T-helper 1 cell treated with Interleukin-12 subunit alpha and Interleukin-12 subunit beta and Interleukin-4 antibody, amounts not matched to agents 30 ng/mL and 1 ng/mL, for 36 hours (primary cell): ENCODE results near the gene CTDNEP1. TPM values are rescaled to one million over a fixed set of nuclear protein-coding genes. Genes with fewer than 3 reads are reported as not detected.

Source experiments
- intact Hi-C: fragments of 100-400 bp; cut with micrococcal nuclease; formaldehyde crosslinking; loops from one replicate; pipeline ENCODE4 v1.15.1; 2024
- total RNA-seq: library from RNA; stranded (reverse); gene quantifications from 2 replicates; pipeline ENCODE4 v1.2.3, GENCODE V29; 2022

The CTDNEP1 gene
- total RNA-seq, 1 donor from 2014 or later, result 167 TPM

- intact Hi-C loops, result loop anchor here (10.0 kb wide), 1 partner anchor 591 kb away; the partner anchor contains the start of genes KIAA0753 and TXNDC17
These were observed 15.6 kb downstream of the CTDNEP1 start for GRCh38 chr17:7235693-7236665.

GRCh38 chr17:7234083-7234951, 17.2 kb downstream of the CTDNEP1 start, which contains the start of gene DVL2:
Gene DVL2, minus strand, starts transcription at chr17:7234517. Its CDS starts 255 bp downstream, at chr17:7234262.
- intact Hi-C loops, result loop anchor here (1.0 to 10.0 kb wide), 4 partner anchors 15 to 590 kb away; partner anchors contain the start of genes ACADVL, DLG4, EIF5A and KIAA0753

GRCh38 chr17:7233701-7234082, 17.8 kb downstream of the CTDNEP1 start:
- intact Hi-C loops, result loop anchor here (1.0 to 10.0 kb wide), 4 partner anchors 14 to 589 kb away; partner anchors contain the start of genes ACADVL, DLG4, EIF5A and KIAA0753

- intact Hi-C loops, result loop anchor here (10.0 kb wide), 1 partner anchor 587 kb away; the partner anchor contains the start of genes KIAA0753 and TXNDC17
These were observed 19.4 kb downstream of the CTDNEP1 start for GRCh38 chr17:7232114-7232513.

GRCh38 chr17:7229504-7229903, 22.0 kb downstream of the CTDNEP1 start:
- intact Hi-C loops, result no loop called here

- intact Hi-C loops, result no loop called here
These were observed 22.6 kb downstream of the CTDNEP1 start for GRCh38 chr17:7228920-7229319.

GRCh38 chr17:7226721-7227710, 24.5 kb downstream of the CTDNEP1 start:
- intact Hi-C loops, result no loop called here

- intact Hi-C loops, result no loop called here
These were observed 25.7 kb downstream of the CTDNEP1 start for GRCh38 chr17:7225711-7226331.

GRCh38 chr17:7224661-7225111, 26.8 kb downstream of the CTDNEP1 start:
- intact Hi-C loops, result no loop called here

GRCh38 chr17:7224110-7224509, 27.4 kb downstream of the CTDNEP1 start:
- intact Hi-C loops, result no loop called here

GRCh38 chr17:7223375-7223774, 28.2 kb downstream of the CTDNEP1 start:
- intact Hi-C loops, result no loop called here

- intact Hi-C loops, result no loop called here
These were observed 28.6 kb downstream of the CTDNEP1 start for GRCh38 chr17:7222972-7223292.

GRCh38 chr17:7222093-7222971, 29.2 kb downstream of the CTDNEP1 start:
- intact Hi-C loops, result no loop called here

- intact Hi-C loops, result loop anchor here (1.0 kb wide), 1 partner anchor 75 kb away; no protein-coding TSS in a partner anchor
These were observed 30.0 kb downstream of the CTDNEP1 start for GRCh38 chr17:7221278-7222092.

- intact Hi-C loops, result loop anchor here (1.0 kb wide), 1 partner anchor 76 kb away; no protein-coding TSS in a partner anchor
These were observed 30.8 kb downstream of the CTDNEP1 start for GRCh38 chr17:7220593-7221277.

- intact Hi-C loops, result loop anchor here (1.0 to 2.0 kb wide), 3 partner anchors 14 to 215 kb away; partner anchors contain the start of genes DVL2 and TMEM102
These were observed 31.5 kb downstream of the CTDNEP1 start, which contains the start of the genes ACADVL and DLG4 for GRCh38 chr17:7219812-7220592. Gene ACADVL, plus strand, starts transcription at chr17:7219938. Its CDS starts 47 bp downstream, at chr17:7219985. Gene DLG4, minus strand, starts transcription at chr17:7219836.
